Panc1 (cell line): ENCODE data around the gene SPSB1. TPM values are rescaled to one million over a fixed set of nuclear protein-coding genes. Genes with fewer than 3 reads are reported as not detected.

Experiments used
- ATAC-seq: fragments of 200-7000 bp; cut with Tn5 transposase; 2 replicates; pipeline ENCODE4 v1.9.1; 2020; ENCODE audit warnings: mild to moderate bottlenecking, moderate library complexity
- BruUV-seq: library from RNA; stranded (reverse); fragments of 400-500 nt; replicated peaks from 2 replicates; lab custom pipeline; 2021; lab: Mats Ljungman, UMichigan
- CTCF ChIA-PET: fragments of 300-600 bp; sonication (Branson Sonifier 250); formaldehyde crosslinking; loops from one replicate; lab custom pipeline; 2022; ENCODE audit warnings: antibody characterized with exemption; lab: Charles Lee
- POLR2A ChIA-PET: fragments of 300-600 bp; sonication (Branson Sonifier 250); formaldehyde crosslinking; loops from one replicate; lab custom pipeline; 2022; ENCODE audit warnings: antibody characterized with exemption; lab: Charles Lee
- DNase-seq: peaks from one replicate; pipeline ENCODE4 v3.0.0-alpha.2; 2010; ENCODE audit warnings: low read depth, low spot score
- H3K27ac ChIP-seq: 2 replicates; pipeline ENCODE4 v1.5.1; 2011; ENCODE audit warnings: mild to moderate bottlenecking, low read length, inconsistent platforms
- H3K27me3 ChIP-seq: fragments of 200-500 bp; sonication (Bioruptor generic); 2 replicates; pipeline ENCODE4 v1.6.0; 2014; ENCODE audit warnings: low read length, inconsistent platforms; ENCODE audit not compliant: control insufficient read depth, insufficient read depth
- H3K36me3 ChIP-seq: fragments of 200-500 bp; sonication (Bioruptor generic); 2 replicates; pipeline ENCODE4 v1.5.1; 2014; ENCODE audit warnings: inconsistent platforms, mild to moderate bottlenecking, low read length, moderate library complexity; ENCODE audit not compliant: control insufficient read depth, insufficient read depth
- H3K4me1 ChIP-seq: 2 replicates; pipeline ENCODE4 v1.5.1; 2011; ENCODE audit warnings: inconsistent platforms, mild to moderate bottlenecking, low read length, moderate library complexity; ENCODE audit not compliant: control insufficient read depth, insufficient read depth
- H3K4me3 ChIP-seq, 2 experiments: 2 replicates each; pipeline ENCODE4 v1.5.1; 2011 to 2012; ENCODE audit warnings: low read depth in 2 of 2, low read length in 2 of 2, mild to moderate bottlenecking in 2 of 2, inconsistent platforms in 1 of 2, moderate library complexity in 1 of 2
- H3K9me3 ChIP-seq: fragments of 200-500 bp; sonication (Bioruptor generic); 2 replicates; pipeline ENCODE4 v1.5.1; 2014; ENCODE audit warnings: low read depth, mild to moderate bottlenecking, inconsistent platforms, low read length, moderate library complexity; ENCODE audit not compliant: control insufficient read depth, insufficient read depth
- POLR2AphosphoS5 ChIP-seq: IDR thresholded peaks from 2 replicates; pipeline ENCODE4 v1.6.1; 2012; ENCODE audit warnings: mild to moderate bottlenecking, low read depth, low read length, moderate library complexity
- REST ChIP-seq, 2 experiments: IDR thresholded peaks; 2 replicates each; pipeline ENCODE4 v1.6.1; 2011 to 2012; ENCODE audit warnings: low read depth in 2 of 2, control low read depth in 1 of 2, low read length in 1 of 2, mild to moderate bottlenecking in 1 of 2, moderate library complexity in 1 of 2; ENCODE audit not compliant: insufficient read depth in 1 of 2
- SIN3A ChIP-seq: IDR thresholded peaks from 2 replicates; pipeline ENCODE4 v1.6.1; 2012; ENCODE audit warnings: low read depth, mild to moderate bottlenecking, low read length, moderate library complexity, borderline replicate concordance; ENCODE audit not compliant: insufficient read depth
- TCF7L2 ChIP-seq: IDR thresholded peaks from 2 replicates; pipeline ENCODE4 v1.6.1; 2011; ENCODE audit warnings: mild to moderate bottlenecking, low read depth, low read length, inconsistent platforms
- in situ Hi-C: cut with HindIII; loops from 2 replicates; pipeline ENCODE4 v1.10.0; 2016; ENCODE audit warnings: low sequenced_read_pairs, low pct_unique_long_range_greater_than_20kb
- intact Hi-C: fragments of 100-400 bp; cut with micrococcal nuclease; formaldehyde crosslinking; loops from one replicate; pipeline ENCODE4 v1.10.0; 2022; ENCODE audit not compliant: unreplicated experiment
- total RNA-seq: library from RNA; stranded (reverse); gene quantifications from one replicate; pipeline ENCODE4 v1.2.1, GENCODE V29; 2021; ENCODE audit not compliant: unreplicated experiment
- TF ChIP-seq, protein P1 (sequence below): fragments of 450-650 bp; IDR thresholded peaks from 2 replicates; pipeline ENCODE4 v1.5.1; 2017; ENCODE audit warnings: mild to moderate bottlenecking

SPSB1 gene
- total RNA-seq, 1 experiment from 2014 or later: 73.7 TPM

- H3K4me3 ChIP-seq: no peak overlapping the region
- DNase-seq (no peak), ATAC-seq (no peak)
- in situ Hi-C loops (no loop called here), intact Hi-C loops (loop anchor here (10.0 kb wide), 2 partner anchors 79 to 119 kb away; no protein-coding TSS in a partner anchor)
- ChIA-PET CTCF (interaction anchor here (0.5 to 0.6 kb wide), 4 partner anchors 12 to 108 kb away, joined by 3 to 6 read pairs (median 4); no protein-coding TSS in a partner anchor), POLR2A (interaction anchor here (0.5 to 0.8 kb wide), 2 partner anchors 37 to 87 kb away, joined by 5 to 7 read pairs; no protein-coding TSS in a partner anchor)
- no peaks in the 10 kb centered on the region for H3K27me3 ChIP-seq
- TF ChIP-seq POLR2AphosphoS5: no peak
- TF ChIP-seq TCF7L2: no peak
- TF ChIP-seq, protein P1, sequence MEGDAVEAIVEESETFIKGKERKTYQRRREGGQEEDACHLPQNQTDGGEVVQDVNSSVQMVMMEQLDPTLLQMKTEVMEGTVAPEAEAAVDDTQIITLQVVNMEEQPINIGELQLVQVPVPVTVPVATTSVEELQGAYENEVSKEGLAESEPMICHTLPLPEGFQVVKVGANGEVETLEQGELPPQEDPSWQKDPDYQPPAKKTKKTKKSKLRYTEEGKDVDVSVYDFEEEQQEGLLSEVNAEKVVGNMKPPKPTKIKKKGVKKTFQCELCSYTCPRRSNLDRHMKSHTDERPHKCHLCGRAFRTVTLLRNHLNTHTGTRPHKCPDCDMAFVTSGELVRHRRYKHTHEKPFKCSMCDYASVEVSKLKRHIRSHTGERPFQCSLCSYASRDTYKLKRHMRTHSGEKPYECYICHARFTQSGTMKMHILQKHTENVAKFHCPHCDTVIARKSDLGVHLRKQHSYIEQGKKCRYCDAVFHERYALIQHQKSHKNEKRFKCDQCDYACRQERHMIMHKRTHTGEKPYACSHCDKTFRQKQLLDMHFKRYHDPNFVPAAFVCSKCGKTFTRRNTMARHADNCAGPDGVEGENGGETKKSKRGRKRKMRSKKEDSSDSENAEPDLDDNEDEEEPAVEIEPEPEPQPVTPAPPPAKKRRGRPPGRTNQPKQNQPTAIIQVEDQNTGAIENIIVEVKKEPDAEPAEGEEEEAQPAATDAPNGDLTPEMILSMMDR: no peak
- no TSS peak for BruUV-seq
- peak overlapping the region; percentile 63 for H3K27ac ChIP-seq
- no peaks in the 10 kb centered on the region for H3K36me3 ChIP-seq
- H3K9me3 ChIP-seq: no peaks in the 10 kb centered on the region
- H3K4me1 ChIP-seq: peaks cover 40% of the 10 kb centered on the region
These were observed 83.2 kb downstream of the SPSB1 start for GRCh38 chr1:9375912-9376311.

- Histone ChIP-seq H3K4me3 (no peak overlapping the region), H3K36me3 (no peaks in the 10 kb centered on the region), H3K4me1 (peaks cover 39% of the 10 kb centered on the region), H3K27me3 (no peaks in the 10 kb centered on the region), H3K9me3 (no peaks in the 10 kb centered on the region), H3K27ac (peak overlapping the region; percentile 63; the same call in 1 of the 2 replicates)
- POLR2A ChIA-PET: interaction anchor here (0.5 to 0.8 kb wide), 2 partner anchors 36 to 87 kb away, joined by 5 to 7 read pairs; no protein-coding TSS in a partner anchor
- no peak for ATAC-seq
- CTCF ChIA-PET: no interaction called here
- in situ Hi-C loops (no loop called here), intact Hi-C loops (loop anchor here (10.0 kb wide), 2 partner anchors 78 to 118 kb away; no protein-coding TSS in a partner anchor)
- TF ChIP-seq POLR2AphosphoS5 (no peak), TCF7L2 (no peak), REST (IDR thresholded peaks at IDR 0.05; ENCODE audit: insufficient read depth in 1 of 2, low read depth in 2 of 2, low read length in 1 of 2) (no peak), SIN3A (no peak)
- TF ChIP-seq, protein P1: no peak
- no TSS peak for BruUV-seq
- no peak for DNase-seq
These were observed 83.7 kb downstream of the SPSB1 start for GRCh38 chr1:9376430-9376829.
